HG03139 (cell line): ENCODE results near the gene VPS45.

Experiments used
- ATAC-seq: cut with Tn5 transposase; IDR thresholded peaks from one replicate; pipeline ENCODE4 v1.9.1; 2021; ENCODE audit not compliant: unreplicated experiment

VPS45 gene

GRCh38 chr1:150069923-150070322, 2.3 kb downstream of the VPS45 start:
- ATAC-seq, result no peak

- no peak for ATAC-seq
These were observed 5.4 kb downstream of the VPS45 start for GRCh38 chr1:150072959-150073358.

- ATAC-seq, result no peak
These were observed 5.9 kb downstream of the VPS45 start for GRCh38 chr1:150073516-150073915.

- no peak for ATAC-seq
These were observed 8.5 kb downstream of the VPS45 start for GRCh38 chr1:150076066-150076465.

GRCh38 chr1:150076985-150077384, 9.4 kb downstream of the VPS45 start:
- no peak for ATAC-seq

- ATAC-seq, result no peak
These were observed 13.2 kb downstream of the VPS45 start for GRCh38 chr1:150080784-150081183.

- no peak for ATAC-seq
These were observed 14.9 kb downstream of the VPS45 start for GRCh38 chr1:150082494-150082893.

GRCh38 chr1:150083907-150084306, 16.3 kb downstream of the VPS45 start:
- ATAC-seq, result no peak

- ATAC-seq, result no peak
These were observed 17.8 kb downstream of the VPS45 start for GRCh38 chr1:150085406-150085805.

GRCh38 chr1:150087415-150087814, 19.8 kb downstream of the VPS45 start:
- ATAC-seq, result no peak

GRCh38 chr1:150089846-150090520, 22.4 kb downstream of the VPS45 start:
- ATAC-seq, result no peak

GRCh38 chr1:150092180-150092791, 24.7 kb downstream of the VPS45 start:
- no peak for ATAC-seq

- no peak for ATAC-seq
These were observed 26.2 kb downstream of the VPS45 start for GRCh38 chr1:150093805-150094204.

GRCh38 chr1:150094734-150095265, 27.2 kb downstream of the VPS45 start:
- ATAC-seq, result no peak

GRCh38 chr1:150102986-150103385, 35.4 kb downstream of the VPS45 start:
- ATAC-seq, result no peak

GRCh38 chr1:150106341-150106740, 38.8 kb downstream of the VPS45 start:
- no peak for ATAC-seq

GRCh38 chr1:150109586-150109985, 42.0 kb downstream of the VPS45 start:
- no peak for ATAC-seq

- no peak for ATAC-seq
These were observed 42.5 kb downstream of the VPS45 start for GRCh38 chr1:150110116-150110515.

- no peak for ATAC-seq
These were observed 44.1 kb downstream of the VPS45 start for GRCh38 chr1:150111670-150112069.

- no peak for ATAC-seq
These were observed 47.5 kb downstream of the VPS45 start for GRCh38 chr1:150115121-150115520.

- ATAC-seq, result no peak
These were observed 51.1 kb downstream of the VPS45 start for GRCh38 chr1:150118716-150119115.

GRCh38 chr1:150121236-150121862, 53.8 kb downstream of the VPS45 start:
- no peak for ATAC-seq
